PC-3 (cell line): Measurements from ENCODE around the gene MGAT4D.

Experiments used
- EZH2 ChIP-seq: fragments of 300-600 bp; sonication (generic); IDR thresholded peaks from one replicate; pipeline ENCODE4 v1.6.1; 2017; ENCODE audit warnings: antibody characterized with exemption, mild to moderate bottlenecking, low read length; ENCODE audit not compliant: unreplicated experiment
- TF ChIP-seq, protein P1 (sequence below): fragments of 300-600 bp; sonication (generic); conservative IDR thresholded peaks from 2 replicates; pipeline ENCODE4 v1.5.1; 2017; ENCODE audit warnings: antibody characterized with exemption, low read depth, mild to moderate bottlenecking, low read length

DNA sequence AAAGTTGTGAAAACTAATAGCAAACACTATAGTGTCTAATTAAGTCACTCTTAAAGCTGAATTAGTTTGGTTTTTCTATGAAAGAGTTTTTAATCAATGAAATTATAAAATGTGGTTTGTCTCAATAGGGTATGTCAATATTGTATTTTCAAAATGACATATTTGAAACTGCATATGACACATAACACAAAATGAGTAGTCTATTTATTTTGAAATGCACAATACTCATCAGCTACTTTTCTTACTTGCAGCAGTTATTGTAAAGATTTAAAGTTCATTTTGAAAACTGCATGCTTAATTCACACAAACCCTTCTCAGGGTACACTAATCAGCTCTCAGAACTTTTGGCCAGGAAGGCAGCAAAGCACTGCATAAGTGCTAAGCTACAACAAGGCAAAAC, 91.8 kb downstream of the MGAT4D start:
- TF ChIP-seq, protein P1, sequence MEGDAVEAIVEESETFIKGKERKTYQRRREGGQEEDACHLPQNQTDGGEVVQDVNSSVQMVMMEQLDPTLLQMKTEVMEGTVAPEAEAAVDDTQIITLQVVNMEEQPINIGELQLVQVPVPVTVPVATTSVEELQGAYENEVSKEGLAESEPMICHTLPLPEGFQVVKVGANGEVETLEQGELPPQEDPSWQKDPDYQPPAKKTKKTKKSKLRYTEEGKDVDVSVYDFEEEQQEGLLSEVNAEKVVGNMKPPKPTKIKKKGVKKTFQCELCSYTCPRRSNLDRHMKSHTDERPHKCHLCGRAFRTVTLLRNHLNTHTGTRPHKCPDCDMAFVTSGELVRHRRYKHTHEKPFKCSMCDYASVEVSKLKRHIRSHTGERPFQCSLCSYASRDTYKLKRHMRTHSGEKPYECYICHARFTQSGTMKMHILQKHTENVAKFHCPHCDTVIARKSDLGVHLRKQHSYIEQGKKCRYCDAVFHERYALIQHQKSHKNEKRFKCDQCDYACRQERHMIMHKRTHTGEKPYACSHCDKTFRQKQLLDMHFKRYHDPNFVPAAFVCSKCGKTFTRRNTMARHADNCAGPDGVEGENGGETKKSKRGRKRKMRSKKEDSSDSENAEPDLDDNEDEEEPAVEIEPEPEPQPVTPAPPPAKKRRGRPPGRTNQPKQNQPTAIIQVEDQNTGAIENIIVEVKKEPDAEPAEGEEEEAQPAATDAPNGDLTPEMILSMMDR, result no peak
- TF ChIP-seq EZH2, result no peak
